HCT116 (cell line): Measurements from ENCODE around the gene DUS3L. TPM values are rescaled to one million over a fixed set of nuclear protein-coding genes. Genes with fewer than 3 reads are reported as not detected.

Source experiments
- CEBPB ChIP-seq: IDR thresholded peaks from 2 replicates; pipeline ENCODE4 v1.6.1; 2012; ENCODE audit warnings: low read depth
- CTCF ChIP-seq, 3 experiments: fragments of 200-600 bp in 1 of 3; sonication (generic) in 1 of 3; IDR thresholded peaks in 2 of 3; conservative IDR thresholded peaks in 1 of 3; 2 replicates each; pipeline ENCODE4 v1.5.1; 2012 to 2017; ENCODE audit warnings: low read depth in 2 of 3, low read length in 2 of 3, antibody characterized with exemption in 1 of 3, borderline replicate concordance in 1 of 3, control low read depth in 1 of 3, mild to moderate bottlenecking in 1 of 3, mixed read lengths in 1 of 3, mixed run types in 1 of 3, moderate library complexity in 1 of 3; ENCODE audit not compliant: insufficient read depth in 1 of 3
- ELF1 ChIP-seq: IDR thresholded peaks from 2 replicates; pipeline ENCODE4 v1.6.1; 2012; ENCODE audit warnings: low read depth, borderline replicate concordance
- MAX ChIP-seq: IDR thresholded peaks from 2 replicates; pipeline ENCODE4 v1.6.1; 2012
- SIN3A ChIP-seq: IDR thresholded peaks from 2 replicates; pipeline ENCODE4 v1.6.1; 2012; ENCODE audit warnings: low read depth
- SP1 ChIP-seq: IDR thresholded peaks from 2 replicates; pipeline ENCODE4 v1.6.1; 2012; ENCODE audit warnings: low read depth
- TCF7L2 ChIP-seq: IDR thresholded peaks from 2 replicates; pipeline ENCODE4 v1.7.0; 2011; ENCODE audit warnings: borderline replicate concordance, inconsistent platforms; ENCODE audit not compliant: insufficient read depth, insufficient read length; ENCODE audit errors: extremely low read depth
- ZBTB33 ChIP-seq: IDR thresholded peaks from 2 replicates; pipeline ENCODE4 v1.6.1; 2011; ENCODE audit warnings: mild to moderate bottlenecking, low read length, moderate library complexity; ENCODE audit not compliant: insufficient replicate concordance; ENCODE audit errors: extremely low read depth
- ZFX ChIP-seq: fragments of 450-650 bp; IDR thresholded peaks from 2 replicates; pipeline ENCODE4 v1.6.1; 2017
- total RNA-seq: library from RNA; stranded (reverse); gene quantifications from one replicate; pipeline ENCODE4 v1.2.1, GENCODE V29; 2021; ENCODE audit not compliant: unreplicated experiment

Gene DUS3L
- total RNA-seq, 1 experiment from 2014 or later = 78.1 TPM

GRCh38 chr19:5799247-5800241 lies 8.6 kb upstream of the DUS3L start (continued):
- TF ChIP-seq ZBTB33 (no peak), SIN3A (no peak), SP1 (no peak), ZFX (no peak), TCF7L2 (no peak), ELF1 (no peak), CTCF (IDR thresholded peaks at IDR 0.05 in 2 of 3, conservative IDR thresholded peaks at IDR 0.05 in 1 of 3; ENCODE audit: borderline replicate concordance in 1 of 3, insufficient read depth in 1 of 3, low read depth in 2 of 3, low read length in 2 of 3) (no peak), CEBPB (no peak), MAX (no peak)
